Upper lobe of left lung (tissue), 4 donors: Measurements from ENCODE around the gene IFNGR1.

Experiments used
- EP300 ChIP-seq, 4 donors: sonication (generic); formaldehyde crosslinking; IDR thresholded peaks; one replicate each; pipeline ENCODE4 v1.5.1; 2017; ENCODE audit warnings: antibody characterized with exemption in 4 of 4, control low read depth in 2 of 4
- POLR2AphosphoS5 ChIP-seq, 2 donors: sonication (generic); formaldehyde crosslinking; IDR thresholded peaks; one replicate each; pipeline ENCODE4 v1.5.1; 2017; ENCODE audit warnings: antibody characterized with exemption in 2 of 2
- TF ChIP-seq, protein P1 (sequence below), 6 experiments: fragments of 450-650 bp in 4 of 6; fragments of 200-600 bp in 2 of 6; sonication (generic) in 2 of 6; IDR thresholded peaks; one replicate each; pipeline ENCODE4 v1.5.1; 2016 to 2019; ENCODE audit warnings: antibody characterized with exemption in 6 of 6

DNA sequence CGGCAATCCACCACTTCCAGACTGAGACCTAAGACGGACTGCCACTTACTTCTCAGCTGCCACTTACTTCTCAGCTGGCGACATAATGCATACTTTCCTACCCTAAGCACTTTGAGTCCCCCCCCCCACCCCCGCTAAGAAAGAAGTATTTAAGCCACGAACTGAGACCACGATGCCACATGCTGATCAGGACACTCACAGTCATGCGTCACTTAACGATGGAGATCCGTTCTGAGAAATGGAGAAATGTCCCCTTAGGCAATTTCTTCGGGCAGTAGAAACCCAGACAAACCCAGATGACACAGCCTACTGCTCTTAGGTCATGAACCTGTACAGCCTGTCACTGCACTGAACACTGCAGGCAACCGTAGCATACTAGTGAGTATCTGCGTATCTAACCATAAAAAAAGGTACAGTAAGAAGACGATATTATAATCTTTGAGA is 690 bp downstream of the IFNGR1 start:
- TF ChIP-seq, protein P1, sequence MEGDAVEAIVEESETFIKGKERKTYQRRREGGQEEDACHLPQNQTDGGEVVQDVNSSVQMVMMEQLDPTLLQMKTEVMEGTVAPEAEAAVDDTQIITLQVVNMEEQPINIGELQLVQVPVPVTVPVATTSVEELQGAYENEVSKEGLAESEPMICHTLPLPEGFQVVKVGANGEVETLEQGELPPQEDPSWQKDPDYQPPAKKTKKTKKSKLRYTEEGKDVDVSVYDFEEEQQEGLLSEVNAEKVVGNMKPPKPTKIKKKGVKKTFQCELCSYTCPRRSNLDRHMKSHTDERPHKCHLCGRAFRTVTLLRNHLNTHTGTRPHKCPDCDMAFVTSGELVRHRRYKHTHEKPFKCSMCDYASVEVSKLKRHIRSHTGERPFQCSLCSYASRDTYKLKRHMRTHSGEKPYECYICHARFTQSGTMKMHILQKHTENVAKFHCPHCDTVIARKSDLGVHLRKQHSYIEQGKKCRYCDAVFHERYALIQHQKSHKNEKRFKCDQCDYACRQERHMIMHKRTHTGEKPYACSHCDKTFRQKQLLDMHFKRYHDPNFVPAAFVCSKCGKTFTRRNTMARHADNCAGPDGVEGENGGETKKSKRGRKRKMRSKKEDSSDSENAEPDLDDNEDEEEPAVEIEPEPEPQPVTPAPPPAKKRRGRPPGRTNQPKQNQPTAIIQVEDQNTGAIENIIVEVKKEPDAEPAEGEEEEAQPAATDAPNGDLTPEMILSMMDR (IDR thresholded peaks at IDR 0.05) = no peak
- TF ChIP-seq EP300 (IDR thresholded peaks at IDR 0.05) = peak; percentile 41 to 81 (median 78)
- peak; percentile 80 to 96 for TF ChIP-seq POLR2AphosphoS5 (IDR thresholded peaks at IDR 0.05)
